ENCODE measurements around the gene TPM1.

Gene TPM1

GRCh38 chr15:63040509-63040908, 2.0 kb upstream of the TPM1 start:
- Histone ChIP-seq H3K27ac (ENCODE audit: low read depth, low read length) (no peak overlapping the region), H3K27me3 (ENCODE audit: control insufficient read depth in 1 of 2, insufficient read depth in 2 of 2, low read length in 2 of 2) (peaks cover 27 to 33% of the 10 kb centered on the region in 2 donors), H3K9ac (ENCODE audit: low read depth in 1 of 2, low read length in 2 of 2) (no peak overlapping the region), H3K4me1 (ENCODE audit: control insufficient read depth in 1 of 2, insufficient read depth in 2 of 2, low read length in 2 of 2) (peaks cover 7 to 11% of the 10 kb centered on the region in 2 donors), H3K36me3 (ENCODE audit: control insufficient read depth in 1 of 2, insufficient read depth in 2 of 2, low read length in 2 of 2) (no peaks in the 10 kb centered on the region), H3K4me3 (ENCODE audit: low read depth in 1 of 2, low read length in 2 of 2) (no peak overlapping the region), H3K9me3 (ENCODE audit: control insufficient read depth in 1 of 2, low read length in 2 of 2) (no peaks in the 10 kb centered on the region)

- H3K4me1 ChIP-seq (ENCODE audit: control insufficient read depth in 1 of 2, insufficient read depth in 2 of 2, low read length in 2 of 2) = peaks cover 7 to 11% of the 10 kb centered on the region in 2 donors
- H3K9me3 ChIP-seq (ENCODE audit: control insufficient read depth in 1 of 2, low read length in 2 of 2) = no peaks in the 10 kb centered on the region
- no peak overlapping the region for H3K4me3 ChIP-seq (ENCODE audit: low read depth in 1 of 2, low read length in 2 of 2)
- no peak overlapping the region for H3K9ac ChIP-seq (ENCODE audit: low read depth in 1 of 2, low read length in 2 of 2)
- H3K36me3 ChIP-seq (ENCODE audit: control insufficient read depth in 1 of 2, insufficient read depth in 2 of 2, low read length in 2 of 2) = no peaks in the 10 kb centered on the region
- peaks cover 32 to 33% of the 10 kb centered on the region in 2 donors for H3K27me3 ChIP-seq (ENCODE audit: control insufficient read depth in 1 of 2, insufficient read depth in 2 of 2, low read length in 2 of 2)
- H3K27ac ChIP-seq (ENCODE audit: low read depth, low read length) = no peak overlapping the region
These were observed 1.6 kb upstream of the TPM1 start for GRCh38 chr15:63040954-63041353.

- Histone ChIP-seq H3K9me3 (ENCODE audit: control insufficient read depth in 1 of 2, low read length in 2 of 2) (no peaks in the 10 kb centered on the region), H3K4me1 (ENCODE audit: control insufficient read depth in 1 of 2, insufficient read depth in 2 of 2, low read length in 2 of 2) (peaks cover 7 to 11% of the 10 kb centered on the region in 2 donors), H3K27ac (ENCODE audit: low read depth, low read length) (no peak overlapping the region), H3K27me3 (ENCODE audit: control insufficient read depth in 1 of 2, insufficient read depth in 2 of 2, low read length in 2 of 2) (peaks cover 32 to 33% of the 10 kb centered on the region in 2 donors), H3K36me3 (ENCODE audit: control insufficient read depth in 1 of 2, insufficient read depth in 2 of 2, low read length in 2 of 2) (no peaks in the 10 kb centered on the region), H3K4me3 (ENCODE audit: low read depth in 1 of 2, low read length in 2 of 2) (peak overlapping the region; percentile 74 to 75), H3K9ac (ENCODE audit: low read depth in 1 of 2, low read length in 2 of 2) (no peak overlapping the region)
These were observed 1.1 kb upstream of the TPM1 start for GRCh38 chr15:63041402-63041973.

GRCh38 chr15:63042877-63043334, 359 bp downstream of the TPM1 start:
- H3K9me3 ChIP-seq (ENCODE audit: control insufficient read depth in 1 of 2, low read length in 2 of 2) = no peaks in the 10 kb centered on the region
- H3K27ac ChIP-seq (ENCODE audit: low read depth, low read length) = peak overlapping the region; percentile 61
- H3K4me3 ChIP-seq (ENCODE audit: low read depth in 1 of 2, low read length in 2 of 2) = peak overlapping the region; percentile 74 to 75
- peaks cover 14 to 19% of the 10 kb centered on the region in 2 donors for H3K4me1 ChIP-seq (ENCODE audit: control insufficient read depth in 1 of 2, insufficient read depth in 2 of 2, low read length in 2 of 2)
- H3K27me3 ChIP-seq (ENCODE audit: control insufficient read depth in 1 of 2, insufficient read depth in 2 of 2, low read length in 2 of 2) = peaks cover 32 to 33% of the 10 kb centered on the region in 2 donors
- H3K9ac ChIP-seq (ENCODE audit: low read depth in 1 of 2, low read length in 2 of 2) = peak overlapping the region; percentile 64 to 68
- no peaks in the 10 kb centered on the region for H3K36me3 ChIP-seq (ENCODE audit: control insufficient read depth in 1 of 2, insufficient read depth in 2 of 2, low read length in 2 of 2)

GRCh38 chr15:63043335-63044076, 959 bp downstream of the TPM1 start:
- Histone ChIP-seq H3K36me3 (ENCODE audit: control insufficient read depth in 1 of 2, insufficient read depth in 2 of 2, low read length in 2 of 2) (no peaks in the 10 kb centered on the region), H3K27me3 (ENCODE audit: control insufficient read depth in 1 of 2, insufficient read depth in 2 of 2, low read length in 2 of 2) (peaks cover 32 to 33% of the 10 kb centered on the region in 2 donors)

GRCh38 chr15:63044077-63044644, 1.6 kb downstream of the TPM1 start:
- H3K27ac ChIP-seq (ENCODE audit: low read depth, low read length) = peak overlapping the region; percentile 61
- H3K9me3 ChIP-seq (ENCODE audit: control insufficient read depth in 1 of 2, low read length in 2 of 2) = no peaks in the 10 kb centered on the region
- peaks cover 17 to 19% of the 10 kb centered on the region in 2 donors for H3K4me1 ChIP-seq (ENCODE audit: control insufficient read depth in 1 of 2, insufficient read depth in 2 of 2, low read length in 2 of 2)
- H3K4me3 ChIP-seq (ENCODE audit: low read depth in 1 of 2, low read length in 2 of 2) = peak overlapping the region; percentile 74 to 75
- peak overlapping the region; percentile 57 to 68 for H3K9ac ChIP-seq (ENCODE audit: low read depth in 1 of 2, low read length in 2 of 2)
- peaks cover 32 to 33% of the 10 kb centered on the region in 2 donors for H3K27me3 ChIP-seq (ENCODE audit: control insufficient read depth in 1 of 2, insufficient read depth in 2 of 2, low read length in 2 of 2)
- no peaks in the 10 kb centered on the region for H3K36me3 ChIP-seq (ENCODE audit: control insufficient read depth in 1 of 2, insufficient read depth in 2 of 2, low read length in 2 of 2)

More at GRCh38 chr15:63043335-63044076, 959 bp downstream of the TPM1 start:
- Histone ChIP-seq H3K27ac (ENCODE audit: low read depth, low read length) (peak overlapping the region; percentile 61), H3K4me1 (ENCODE audit: control insufficient read depth in 1 of 2, insufficient read depth in 2 of 2, low read length in 2 of 2) (peaks cover 14 to 19% of the 10 kb centered on the region in 2 donors), H3K4me3 (ENCODE audit: low read depth in 1 of 2, low read length in 2 of 2) (peak overlapping the region; percentile 74 to 75), H3K9me3 (ENCODE audit: control insufficient read depth in 1 of 2, low read length in 2 of 2) (no peaks in the 10 kb centered on the region), H3K9ac (ENCODE audit: low read depth in 1 of 2, low read length in 2 of 2) (peak overlapping the region; percentile 64 to 68)

GRCh38 chr15:63044645-63045464, 2.3 kb downstream of the TPM1 start:
- peaks cover 32 to 33% of the 10 kb centered on the region in 2 donors for H3K27me3 ChIP-seq (ENCODE audit: control insufficient read depth in 1 of 2, insufficient read depth in 2 of 2, low read length in 2 of 2)
- H3K36me3 ChIP-seq (ENCODE audit: control insufficient read depth in 1 of 2, insufficient read depth in 2 of 2, low read length in 2 of 2) = no peaks in the 10 kb centered on the region
- H3K9ac ChIP-seq (ENCODE audit: low read depth in 1 of 2, low read length in 2 of 2) = peak overlapping the region; percentile 57 to 68
- H3K27ac ChIP-seq (ENCODE audit: low read depth, low read length) = peak overlapping the region; percentile 1
- peaks cover 19 to 24% of the 10 kb centered on the region in 2 donors for H3K4me1 ChIP-seq (ENCODE audit: control insufficient read depth in 1 of 2, insufficient read depth in 2 of 2, low read length in 2 of 2)
- H3K4me3 ChIP-seq (ENCODE audit: low read depth in 1 of 2, low read length in 2 of 2) = peak overlapping the region; percentile 74 to 75
- H3K9me3 ChIP-seq (ENCODE audit: control insufficient read depth in 1 of 2, low read length in 2 of 2) = no peaks in the 10 kb centered on the region

- peaks cover 25 to 29% of the 10 kb centered on the region in 2 donors for H3K4me1 ChIP-seq (ENCODE audit: control insufficient read depth in 1 of 2, insufficient read depth in 2 of 2, low read length in 2 of 2)
- no peaks in the 10 kb centered on the region for H3K36me3 ChIP-seq (ENCODE audit: control insufficient read depth in 1 of 2, insufficient read depth in 2 of 2, low read length in 2 of 2)
- peaks cover 29 to 32% of the 10 kb centered on the region in 2 donors for H3K27me3 ChIP-seq (ENCODE audit: control insufficient read depth in 1 of 2, insufficient read depth in 2 of 2, low read length in 2 of 2)
- peak overlapping the region in 1 of 2 donors; percentile 38 for H3K4me3 ChIP-seq (ENCODE audit: low read depth in 1 of 2, low read length in 2 of 2)
- H3K9me3 ChIP-seq (ENCODE audit: control insufficient read depth in 1 of 2, low read length in 2 of 2) = no peaks in the 10 kb centered on the region
- H3K9ac ChIP-seq (ENCODE audit: low read depth in 1 of 2, low read length in 2 of 2) = peak overlapping the region in 1 of 2 donors; percentile 5
- H3K27ac ChIP-seq (ENCODE audit: low read depth, low read length) = peak overlapping the region; percentile 28
These were observed 2.9 kb downstream of the TPM1 start for GRCh38 chr15:63045465-63045840.

- Histone ChIP-seq H3K27ac (ENCODE audit: low read depth, low read length) (peak overlapping the region; percentile 28), H3K9ac (ENCODE audit: low read depth in 1 of 2, low read length in 2 of 2) (peak overlapping the region in 1 of 2 donors; percentile 5), H3K4me3 (ENCODE audit: low read depth in 1 of 2, low read length in 2 of 2) (peak overlapping the region in 1 of 2 donors; percentile 38), H3K4me1 (ENCODE audit: control insufficient read depth in 1 of 2, insufficient read depth in 2 of 2, low read length in 2 of 2) (peaks cover 29 to 33% of the 10 kb centered on the region in 2 donors), H3K9me3 (ENCODE audit: control insufficient read depth in 1 of 2, low read length in 2 of 2) (no peaks in the 10 kb centered on the region), H3K27me3 (ENCODE audit: control insufficient read depth in 1 of 2, insufficient read depth in 2 of 2, low read length in 2 of 2) (peaks cover 26 to 32% of the 10 kb centered on the region in 2 donors), H3K36me3 (ENCODE audit: control insufficient read depth in 1 of 2, insufficient read depth in 2 of 2, low read length in 2 of 2) (no peaks in the 10 kb centered on the region)
These were observed 3.3 kb downstream of the TPM1 start for GRCh38 chr15:63045879-63046278.

Measured in duodenal mucosa (tissue), 2 donors.